Testis (tissue), 3 donors: ENCODE results near the gene TM7SF3. TPM values are rescaled to one million over a fixed set of nuclear protein-coding genes. Genes with fewer than 3 reads are reported as not detected.
"Not testable (repeated sequence)": the region's sequence is repeated elsewhere in the genome, so short reads cannot be mapped to it uniquely, and the experiment has no call there.

Source experiments
- DNase-seq: peaks from one replicate; pipeline ENCODE4 v3.0.0-alpha.2; 2019
- H3K27ac ChIP-seq, 2 donors: fragments of 200-600 bp; sonication (generic); one replicate each; pipeline ENCODE4 v1.5.1; 2019
- H3K27me3 ChIP-seq: fragments of 200-600 bp; sonication (generic); one replicate; pipeline ENCODE4 v1.5.1; 2019
- H3K36me3 ChIP-seq: fragments of 200-600 bp; sonication (generic); one replicate; pipeline ENCODE4 v1.5.1; 2017; ENCODE audit warnings: low read depth; ENCODE audit errors: missing control alignments
- H3K4me1 ChIP-seq: fragments of 200-600 bp; sonication (generic); one replicate; pipeline ENCODE4 v1.5.1; 2019
- H3K4me3 ChIP-seq, 2 donors: fragments of 200-600 bp; sonication (generic); one replicate each; pipeline ENCODE4 v1.5.1; 2017 to 2019
- H3K9me3 ChIP-seq: fragments of 200-600 bp; sonication (generic); one replicate; pipeline ENCODE4 v1.5.1; 2017
- POLR2A ChIP-seq: fragments of 450-650 bp; IDR thresholded peaks from one replicate; pipeline ENCODE4 v1.6.1; 2017; ENCODE audit warnings: antibody characterized with exemption, mild to moderate bottlenecking, moderate library complexity
- WGBS, 2 donors: methylation state at CpG; one replicate each; pipeline ENCODE4 v1.1.5; 2018; 5-methylcytosine and 5-hydroxymethylcytosine counted together
- intact Hi-C: fragments of 100-400 bp; cut with DNase I; formaldehyde crosslinking; loops from one replicate; pipeline ENCODE4 v1.15.1; 2023; ENCODE audit warnings: low total_unique reads
- polyA plus RNA-seq: library from polyadenylated mRNA; stranded (reverse); fragments of 350-450 nt; fragmentation: Illumina TruSeq; extraction: RNeasy Lipid Tissue Mini Kit (QIAGEN cat#74804); gene quantifications from one replicate; pipeline ENCODE4 v1.2.3, GENCODE V29; 2014; ENCODE audit warnings: low read depth, low replicate concordance; ENCODE audit not compliant: insufficient read depth
- total RNA-seq, 2 donors: library from RNA; depleted of rRNA; stranded (reverse); fragments of >200 nt; gene quantifications; one replicate each; pipeline ENCODE4 v1.2.3, GENCODE V29; 2016
- TF ChIP-seq, protein P1 (sequence below), 3 experiments: fragments of 450-650 bp in 2 of 3; fragments of 200-600 bp in 1 of 3; sonication (generic) in 1 of 3; IDR thresholded peaks; one replicate each; pipeline ENCODE4 v1.5.1; 2016 to 2019; ENCODE audit warnings: antibody characterized with exemption in 3 of 3, mild to moderate bottlenecking in 2 of 3, moderate library complexity in 1 of 3

The TM7SF3 gene
- total and polyA plus RNA-seq, 3 donors from 2014 or later, result 64.4 to 73.1 (median 69.6) TPM

DNA sequence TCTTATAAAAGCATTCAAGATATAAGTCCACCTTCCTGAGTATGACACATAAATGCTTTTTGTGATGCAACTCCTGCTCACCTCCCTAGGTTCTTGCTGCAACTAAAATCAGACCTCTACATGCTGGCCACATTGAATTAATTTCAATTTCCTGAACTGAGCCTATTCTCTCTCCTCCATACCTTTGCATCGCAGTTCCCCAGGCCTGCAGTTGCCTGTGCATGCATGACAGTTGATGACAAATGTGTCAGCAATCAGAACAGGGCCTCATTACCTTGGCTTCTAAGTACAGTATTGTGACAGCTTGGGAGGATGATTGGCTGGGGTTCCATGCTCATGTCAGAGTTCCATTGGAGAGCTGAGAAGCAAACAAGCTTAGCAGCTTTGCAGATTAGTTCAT lies 3.9 kb upstream of the TM7SF3 start:
- H3K27ac ChIP-seq, result no peak overlapping the region
- 71 to 74% methylated on average over 1 of the region's 1 CpG for WGBS, 2 donors
- no peaks in the 10 kb centered on the region for H3K36me3 ChIP-seq
- TF ChIP-seq, protein P1, sequence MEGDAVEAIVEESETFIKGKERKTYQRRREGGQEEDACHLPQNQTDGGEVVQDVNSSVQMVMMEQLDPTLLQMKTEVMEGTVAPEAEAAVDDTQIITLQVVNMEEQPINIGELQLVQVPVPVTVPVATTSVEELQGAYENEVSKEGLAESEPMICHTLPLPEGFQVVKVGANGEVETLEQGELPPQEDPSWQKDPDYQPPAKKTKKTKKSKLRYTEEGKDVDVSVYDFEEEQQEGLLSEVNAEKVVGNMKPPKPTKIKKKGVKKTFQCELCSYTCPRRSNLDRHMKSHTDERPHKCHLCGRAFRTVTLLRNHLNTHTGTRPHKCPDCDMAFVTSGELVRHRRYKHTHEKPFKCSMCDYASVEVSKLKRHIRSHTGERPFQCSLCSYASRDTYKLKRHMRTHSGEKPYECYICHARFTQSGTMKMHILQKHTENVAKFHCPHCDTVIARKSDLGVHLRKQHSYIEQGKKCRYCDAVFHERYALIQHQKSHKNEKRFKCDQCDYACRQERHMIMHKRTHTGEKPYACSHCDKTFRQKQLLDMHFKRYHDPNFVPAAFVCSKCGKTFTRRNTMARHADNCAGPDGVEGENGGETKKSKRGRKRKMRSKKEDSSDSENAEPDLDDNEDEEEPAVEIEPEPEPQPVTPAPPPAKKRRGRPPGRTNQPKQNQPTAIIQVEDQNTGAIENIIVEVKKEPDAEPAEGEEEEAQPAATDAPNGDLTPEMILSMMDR (IDR thresholded peaks at IDR 0.05), result no peak
- no peak for TF ChIP-seq POLR2A
- no peaks in the 10 kb centered on the region for H3K9me3 ChIP-seq
- no peak overlapping the region for H3K4me3 ChIP-seq
- H3K27me3 ChIP-seq, result no peaks in the 10 kb centered on the region
- DNase-seq, result no peak
- intact Hi-C loops, result no loop called here
- peaks cover 28% of the 10 kb centered on the region for H3K4me1 ChIP-seq

DNA sequence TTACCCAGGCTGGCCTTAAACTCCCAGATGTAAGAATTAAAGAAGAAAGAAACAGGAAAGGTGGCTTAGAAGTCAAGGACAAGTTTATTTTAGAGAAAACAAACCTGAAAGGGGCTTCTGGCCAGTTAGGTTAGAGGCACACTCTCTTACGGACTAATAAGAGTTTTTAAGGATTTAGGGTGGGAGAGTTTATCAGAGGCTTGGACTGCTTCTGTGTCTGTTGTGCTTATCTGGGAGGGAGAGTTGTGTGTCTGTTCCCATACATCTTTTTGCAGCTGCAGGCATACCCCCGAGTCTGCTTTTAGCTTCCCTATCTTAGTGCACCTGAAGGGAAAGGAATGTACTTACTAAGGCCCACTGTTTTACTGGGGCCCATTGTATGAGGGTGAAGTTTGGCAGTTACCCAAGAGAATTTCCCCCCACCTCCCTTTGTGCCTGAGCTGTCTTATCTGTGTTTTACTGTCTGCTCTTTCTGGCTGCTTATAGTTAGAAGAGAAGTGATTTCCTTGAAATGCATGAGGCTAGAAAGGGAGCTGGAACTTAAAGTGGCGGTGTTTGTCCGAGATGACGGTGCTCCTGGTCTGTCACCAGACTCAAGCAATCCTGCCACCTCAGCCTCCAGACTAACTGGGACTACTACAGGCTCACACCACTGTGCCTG lies 3.1 kb upstream of the TM7SF3 start:
- H3K36me3 ChIP-seq, H3K4me3 ChIP-seq, H3K27me3 ChIP-seq, intact Hi-C loops, H3K27ac ChIP-seq, H3K9me3 ChIP-seq: not testable (repeated sequence)
- peak; percentile 31 for DNase-seq
- WGBS, 2 donors, result 47 to 58% methylated on average over 5 of the region's 5 CpGs
- peaks cover 35% of the 10 kb centered on the region for H3K4me1 ChIP-seq

DNA sequence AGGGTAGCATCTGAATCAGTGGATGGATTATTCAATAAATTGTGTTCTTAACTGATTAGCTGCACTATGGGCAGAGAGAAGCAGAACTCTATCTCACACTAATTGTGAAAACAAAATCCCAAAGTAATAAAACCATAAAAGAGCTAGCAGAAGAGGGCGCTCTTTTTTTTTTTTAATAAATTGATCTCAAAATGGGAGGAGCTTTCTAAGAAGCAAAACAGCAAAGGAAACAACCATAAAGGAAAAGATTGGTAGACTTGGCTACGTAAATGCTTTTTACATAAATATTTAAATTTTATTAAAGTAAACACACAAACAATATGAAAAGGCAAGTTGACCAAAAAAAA lies 1.5 kb upstream of the TM7SF3 start:
- 33 to 35% methylated on average over 2 of the region's 2 CpGs for WGBS, 2 donors
- intact Hi-C loops, result no loop called here

DNA sequence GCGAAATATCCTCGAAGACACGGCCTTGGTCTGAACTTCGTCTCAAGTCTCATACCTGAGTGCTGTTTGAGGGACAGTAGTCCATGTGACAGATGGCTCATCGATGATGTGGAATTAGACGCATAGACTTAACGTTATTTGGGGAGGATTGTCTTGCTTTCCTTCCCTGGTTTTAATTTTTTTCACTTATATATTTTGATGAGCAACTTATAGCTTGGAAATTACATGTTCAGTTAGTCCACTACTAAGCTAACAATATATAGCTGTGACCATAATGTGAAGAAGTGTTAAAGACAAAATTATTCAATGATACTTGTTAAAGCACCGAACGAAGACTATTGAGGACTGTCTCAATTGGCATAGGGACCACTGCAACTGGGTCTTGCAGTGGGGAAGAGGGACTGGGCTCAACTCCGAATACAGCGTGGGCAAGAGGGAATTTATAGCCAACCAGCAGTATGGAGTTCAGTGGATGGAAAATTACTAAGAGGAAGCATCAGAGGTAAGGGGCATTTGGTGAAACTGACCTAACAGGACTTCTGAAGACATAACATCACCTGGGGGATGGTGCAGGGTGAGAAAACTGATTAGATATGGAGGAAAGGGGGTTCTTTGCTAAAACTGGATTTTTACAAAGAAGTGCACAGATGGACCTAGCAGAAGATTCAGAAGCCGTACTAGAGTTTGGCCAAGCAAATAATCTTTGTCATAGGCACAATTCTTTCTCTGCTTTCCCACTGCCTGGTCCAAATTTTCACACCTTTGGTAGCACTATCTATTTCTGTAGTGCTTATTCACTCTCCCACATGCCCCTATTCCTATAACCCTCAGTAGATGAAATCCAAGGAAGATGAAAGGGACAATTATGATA lies 910 bp upstream of the TM7SF3 start:
- Histone ChIP-seq H3K27ac (peak overlapping the region; percentile 95), H3K27me3 (no peaks in the 10 kb centered on the region), H3K9me3 (no peaks in the 10 kb centered on the region), H3K4me1 (peaks cover 43% of the 10 kb centered on the region), H3K36me3 (no peaks in the 10 kb centered on the region), H3K4me3 (peak overlapping the region; percentile 89 to 91)
- WGBS, 2 donors, result 30 to 32% methylated on average over 12 of the region's 12 CpGs
- no peak for TF ChIP-seq POLR2A
- TF ChIP-seq, protein P1 (IDR thresholded peaks at IDR 0.05), result no peak
- DNase-seq, result no peak
- intact Hi-C loops, result no loop called here

More for the DNA sequence above, 1.5 kb upstream of the TM7SF3 start:
- no peaks in the 10 kb centered on the region for H3K36me3 ChIP-seq
- TF ChIP-seq, protein P1 (IDR thresholded peaks at IDR 0.05), result peak in 1 of 3 experiments; percentile 42
- TF ChIP-seq POLR2A, result no peak
- H3K4me1 ChIP-seq, result peaks cover 43% of the 10 kb centered on the region
- DNase-seq, result no peak
- H3K4me3 ChIP-seq, result no peak overlapping the region
- no peaks in the 10 kb centered on the region for H3K27me3 ChIP-seq
- no peaks in the 10 kb centered on the region for H3K9me3 ChIP-seq
- H3K27ac ChIP-seq, result peak overlapping the region in 1 of 2 donors; percentile 95

DNA sequence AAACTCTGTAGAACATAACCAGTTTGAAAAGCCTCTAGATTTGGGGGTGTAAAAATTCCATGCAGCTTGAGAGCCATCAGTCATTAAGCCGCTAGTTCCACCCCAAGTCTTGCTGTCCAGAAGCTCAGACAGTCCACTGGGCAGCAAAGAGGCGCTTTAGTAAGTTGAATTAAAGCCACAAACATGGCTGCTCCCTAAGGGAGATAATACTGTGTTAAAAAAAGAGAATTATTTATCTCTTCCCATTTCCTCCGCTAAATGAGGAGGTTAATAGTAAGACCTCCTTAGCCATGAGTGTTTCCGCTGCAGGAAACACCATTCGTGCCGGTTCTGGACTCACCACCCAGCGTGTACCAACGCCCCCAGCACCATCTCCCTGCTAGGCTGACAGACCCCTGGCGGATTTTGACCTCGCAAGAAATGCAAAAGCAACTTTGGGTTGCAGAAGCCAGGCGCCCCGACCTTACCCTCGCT lies 536 bp downstream of the TM7SF3 start:
- peaks cover 43% of the 10 kb centered on the region for H3K4me1 ChIP-seq
- WGBS, 2 donors, result 0% methylated on average over 12 to 13 of the region's 13 CpGs
- intact Hi-C loops, result no loop called here
- H3K9me3 ChIP-seq, result no peaks in the 10 kb centered on the region
- TF ChIP-seq POLR2A, result no peak
- TF ChIP-seq, protein P1 (IDR thresholded peaks at IDR 0.05), result no peak
- peak overlapping the region; percentile 95 for H3K27ac ChIP-seq
- no peaks in the 10 kb centered on the region for H3K36me3 ChIP-seq
- no peaks in the 10 kb centered on the region for H3K27me3 ChIP-seq
- DNase-seq, result peak; percentile 40
- peak overlapping the region; percentile 89 to 91 for H3K4me3 ChIP-seq
